ENCODE data around the gene CRYBG2. TPM values are rescaled to one million over a fixed set of nuclear protein-coding genes. Genes with fewer than 3 reads are reported as not detected.
"Not testable (repeated sequence)": the region's sequence is repeated elsewhere in the genome, so short reads cannot be mapped to it uniquely, and the experiment has no call there.

CRYBG2 gene
- total RNA-seq, 1 donor from 2014 or later = 19.5 TPM

DNA sequence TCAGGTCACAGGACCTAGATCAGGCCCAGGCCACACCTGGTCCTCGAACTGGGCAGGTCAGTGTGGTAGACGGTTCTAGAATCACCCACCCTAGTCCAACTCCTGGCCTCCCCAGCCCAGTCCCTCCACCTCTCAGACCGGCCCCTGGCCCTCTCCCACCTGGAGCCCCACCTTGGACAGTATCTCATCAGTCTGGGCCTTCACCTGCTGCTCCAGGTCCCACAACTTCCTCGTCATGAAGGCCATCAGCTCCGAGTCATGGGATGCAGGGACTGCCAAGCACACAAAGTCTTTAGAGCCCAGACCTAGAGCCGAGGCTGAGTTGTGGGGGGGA, 56.2 kb downstream of the CRYBG2 start:
- H3K27me3 ChIP-seq (ENCODE audit: control insufficient read depth, insufficient read depth, low read length) = no peaks in the 10 kb centered on the region
- H3K36me3 ChIP-seq (ENCODE audit: control insufficient read depth, insufficient read depth, low read length) = no peaks in the 10 kb centered on the region
- H3K4me3 ChIP-seq (ENCODE audit: low read depth, low read length) = no peak overlapping the region
- TF ChIP-seq, protein P1, sequence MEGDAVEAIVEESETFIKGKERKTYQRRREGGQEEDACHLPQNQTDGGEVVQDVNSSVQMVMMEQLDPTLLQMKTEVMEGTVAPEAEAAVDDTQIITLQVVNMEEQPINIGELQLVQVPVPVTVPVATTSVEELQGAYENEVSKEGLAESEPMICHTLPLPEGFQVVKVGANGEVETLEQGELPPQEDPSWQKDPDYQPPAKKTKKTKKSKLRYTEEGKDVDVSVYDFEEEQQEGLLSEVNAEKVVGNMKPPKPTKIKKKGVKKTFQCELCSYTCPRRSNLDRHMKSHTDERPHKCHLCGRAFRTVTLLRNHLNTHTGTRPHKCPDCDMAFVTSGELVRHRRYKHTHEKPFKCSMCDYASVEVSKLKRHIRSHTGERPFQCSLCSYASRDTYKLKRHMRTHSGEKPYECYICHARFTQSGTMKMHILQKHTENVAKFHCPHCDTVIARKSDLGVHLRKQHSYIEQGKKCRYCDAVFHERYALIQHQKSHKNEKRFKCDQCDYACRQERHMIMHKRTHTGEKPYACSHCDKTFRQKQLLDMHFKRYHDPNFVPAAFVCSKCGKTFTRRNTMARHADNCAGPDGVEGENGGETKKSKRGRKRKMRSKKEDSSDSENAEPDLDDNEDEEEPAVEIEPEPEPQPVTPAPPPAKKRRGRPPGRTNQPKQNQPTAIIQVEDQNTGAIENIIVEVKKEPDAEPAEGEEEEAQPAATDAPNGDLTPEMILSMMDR (IDR thresholded peaks at IDR 0.05; ENCODE audit: insufficient read depth, low read length, severe bottlenecking) = no peak
- no peak for FAIRE-seq
- DNase-seq (ENCODE audit: low read depth) = no peak

DNA sequence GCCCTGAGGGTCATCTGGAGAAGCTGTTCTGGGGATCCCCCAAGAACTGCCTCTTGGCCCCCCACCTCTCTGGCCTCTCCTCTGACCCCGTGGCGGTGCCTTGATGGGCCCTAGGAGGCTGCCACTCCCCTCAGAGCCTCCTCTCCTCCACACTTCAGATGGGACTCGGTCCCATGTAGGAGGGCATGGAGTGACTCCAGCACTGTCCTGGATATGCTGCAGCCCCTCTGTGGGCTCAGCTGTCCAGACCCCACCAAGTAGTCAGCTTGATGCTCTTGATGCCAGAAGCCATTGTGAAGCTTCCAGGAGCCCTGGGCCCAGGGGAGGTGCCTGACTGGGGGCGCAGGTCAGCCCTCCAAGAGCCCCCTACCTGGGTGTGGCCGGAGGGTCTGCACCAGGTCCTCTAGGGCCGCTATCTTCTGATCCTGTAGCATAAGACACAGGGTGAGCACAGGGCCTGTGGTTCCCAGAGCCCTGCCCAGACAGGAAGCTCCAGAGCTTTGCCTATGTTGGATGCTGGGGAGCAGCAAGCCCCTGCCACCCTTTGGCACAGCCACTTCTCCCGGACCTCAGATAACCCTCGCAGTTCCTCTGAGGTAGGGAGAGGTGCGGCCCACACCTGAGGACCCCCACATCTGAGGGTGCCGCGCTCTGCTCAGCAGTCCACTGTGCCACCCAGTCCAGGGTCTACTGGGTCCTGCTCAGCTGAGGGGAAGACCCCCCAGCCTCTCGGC, 56.7 kb downstream of the CRYBG2 start:
- DNase-seq (ENCODE audit: low read depth) (no peak), FAIRE-seq (no peak)
- no peaks in the 10 kb centered on the region for H3K36me3 ChIP-seq (ENCODE audit: control insufficient read depth, insufficient read depth, low read length)
- TF ChIP-seq, protein P1 (IDR thresholded peaks at IDR 0.05; ENCODE audit: insufficient read depth, low read length, severe bottlenecking) = no peak
- no peak overlapping the region for H3K4me3 ChIP-seq (ENCODE audit: low read depth, low read length)
- no peaks in the 10 kb centered on the region for H3K27me3 ChIP-seq (ENCODE audit: control insufficient read depth, insufficient read depth, low read length)

DNA sequence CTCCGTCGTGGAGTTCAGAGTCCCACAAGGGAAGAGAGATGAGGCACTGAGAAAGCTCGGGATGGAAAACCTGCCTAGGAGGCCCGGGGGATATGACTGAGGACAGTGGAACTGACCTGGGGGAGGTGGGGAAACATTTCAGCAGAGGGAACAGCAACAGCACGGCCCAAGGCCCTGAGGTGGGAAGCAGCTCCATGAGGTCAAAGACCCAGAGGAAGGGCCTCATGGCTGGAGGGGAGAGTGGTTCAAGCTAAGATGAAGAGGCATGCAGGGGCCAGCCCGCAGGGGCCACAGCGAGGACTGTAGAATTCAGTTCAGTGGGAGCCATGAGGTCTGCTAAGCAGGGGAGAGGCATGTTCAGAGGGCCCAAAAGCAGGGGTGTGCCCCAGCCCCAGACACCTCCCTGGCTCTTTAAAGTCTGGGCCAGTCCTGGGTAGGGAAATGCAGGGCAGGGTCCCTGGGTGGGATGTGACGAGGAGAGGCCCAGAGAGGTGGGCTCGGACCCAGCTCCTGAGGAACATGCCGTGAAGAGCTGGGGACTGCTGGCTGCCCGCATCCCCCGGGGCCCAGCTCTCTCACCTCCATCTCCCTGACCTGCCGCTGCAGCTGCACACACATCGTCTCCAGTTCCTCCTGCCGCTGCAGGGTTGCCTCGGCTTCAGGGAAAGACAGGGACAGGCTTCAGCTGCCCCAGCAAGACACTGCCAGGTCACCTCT, 57.4 kb downstream of the CRYBG2 start:
- Histone ChIP-seq H3K36me3 (ENCODE audit: control insufficient read depth, insufficient read depth, low read length) (no peaks in the 10 kb centered on the region), H3K4me3 (ENCODE audit: low read depth, low read length) (no peak overlapping the region), H3K27me3 (ENCODE audit: control insufficient read depth, insufficient read depth, low read length) (no peaks in the 10 kb centered on the region)
- no peak for FAIRE-seq
- no peak for DNase-seq (ENCODE audit: low read depth)
- TF ChIP-seq, protein P1 (IDR thresholded peaks at IDR 0.05; ENCODE audit: insufficient read depth, low read length, severe bottlenecking) = no peak

DNA sequence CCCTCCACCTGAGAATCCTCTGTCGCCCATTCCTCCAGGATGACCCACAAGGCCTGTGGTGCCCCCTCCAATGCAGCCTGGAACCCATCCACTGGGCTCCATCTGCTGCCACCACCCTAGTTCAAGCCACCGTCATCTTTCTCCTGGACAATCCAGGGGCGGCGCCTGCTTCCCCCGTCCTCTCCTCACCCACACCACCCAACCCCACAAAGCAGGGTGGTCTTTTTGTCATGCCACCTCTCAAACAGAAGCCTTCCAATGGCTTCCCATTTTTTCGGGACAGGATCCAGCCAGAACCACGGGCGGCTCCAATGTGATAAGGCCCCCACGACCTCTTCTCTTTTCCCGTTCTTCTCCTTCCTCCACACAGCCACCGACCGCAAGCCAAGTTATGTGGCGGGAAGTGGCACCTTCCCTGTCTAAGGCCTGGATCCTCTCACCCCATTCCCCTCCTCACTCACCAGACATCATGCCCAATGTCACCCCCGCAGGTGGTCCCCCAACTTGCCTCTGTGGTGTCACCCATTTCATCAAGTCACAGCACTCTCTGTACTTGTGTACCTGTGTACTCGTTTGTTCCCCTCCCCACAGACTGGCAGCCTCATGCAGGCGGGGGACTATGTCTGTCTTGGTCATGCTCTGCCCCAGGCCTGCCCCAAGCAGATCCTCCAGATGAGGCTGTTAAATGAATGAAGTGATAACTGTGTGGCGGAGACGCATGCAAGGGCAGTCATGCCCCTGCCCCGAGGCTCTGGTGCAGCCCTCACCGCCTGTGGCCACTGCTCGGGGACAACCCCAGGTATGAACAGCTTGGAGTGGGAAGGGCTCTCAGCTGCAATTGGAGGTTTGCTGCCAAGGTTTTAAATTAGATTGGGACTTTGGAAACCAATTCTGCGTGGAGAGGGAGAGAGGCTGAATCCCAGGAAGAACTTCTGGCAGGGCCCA, 58.5 kb downstream of the CRYBG2 start:
- TF ChIP-seq, protein P1 (IDR thresholded peaks at IDR 0.05; ENCODE audit: insufficient read depth, low read length, severe bottlenecking) = no peak
- H3K4me3 ChIP-seq (ENCODE audit: low read depth, low read length) = no peak overlapping the region
- DNase-seq (ENCODE audit: low read depth) (no peak), FAIRE-seq (no peak)
- H3K36me3 ChIP-seq (ENCODE audit: control insufficient read depth, insufficient read depth, low read length) = no peaks in the 10 kb centered on the region
- H3K27me3 ChIP-seq (ENCODE audit: control insufficient read depth, insufficient read depth, low read length) = no peaks in the 10 kb centered on the region

DNA sequence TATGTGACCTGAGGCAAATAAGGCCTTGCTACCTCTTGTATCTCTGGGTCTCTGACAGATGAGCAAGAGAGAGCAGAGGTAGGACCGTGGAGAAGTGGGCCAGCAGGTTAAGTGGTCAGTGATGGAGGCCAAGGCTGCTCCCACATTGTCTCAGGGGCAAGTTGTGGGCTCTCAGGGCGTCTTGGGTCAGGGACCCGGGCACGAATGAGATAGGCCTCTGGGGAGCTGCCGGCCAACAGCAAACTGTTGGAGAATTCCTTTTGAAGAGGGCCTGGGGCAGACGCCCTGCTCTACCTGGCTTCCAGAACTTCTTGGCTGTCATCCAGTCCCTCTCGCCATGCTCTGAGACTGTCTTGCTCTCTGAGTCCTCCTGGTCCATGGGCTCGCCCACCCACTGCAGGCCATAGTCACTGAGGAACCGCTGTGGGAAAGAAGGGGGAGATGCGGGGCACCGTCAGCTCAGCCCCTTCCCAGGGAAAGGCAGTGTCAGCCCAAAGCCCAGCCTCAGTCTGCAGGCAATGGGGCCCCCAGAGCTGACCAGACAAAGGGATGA, 59.9 kb downstream of the CRYBG2 start:
- Histone ChIP-seq H3K36me3 (ENCODE audit: control insufficient read depth, insufficient read depth, low read length) (no peaks in the 10 kb centered on the region), H3K4me3 (ENCODE audit: low read depth, low read length) (no peak overlapping the region), H3K27me3 (ENCODE audit: control insufficient read depth, insufficient read depth, low read length) (no peaks in the 10 kb centered on the region)
- no peak for FAIRE-seq
- DNase-seq (ENCODE audit: low read depth) = no peak
- TF ChIP-seq, protein P1 (IDR thresholded peaks at IDR 0.05; ENCODE audit: insufficient read depth, low read length, severe bottlenecking) = no peak

DNA sequence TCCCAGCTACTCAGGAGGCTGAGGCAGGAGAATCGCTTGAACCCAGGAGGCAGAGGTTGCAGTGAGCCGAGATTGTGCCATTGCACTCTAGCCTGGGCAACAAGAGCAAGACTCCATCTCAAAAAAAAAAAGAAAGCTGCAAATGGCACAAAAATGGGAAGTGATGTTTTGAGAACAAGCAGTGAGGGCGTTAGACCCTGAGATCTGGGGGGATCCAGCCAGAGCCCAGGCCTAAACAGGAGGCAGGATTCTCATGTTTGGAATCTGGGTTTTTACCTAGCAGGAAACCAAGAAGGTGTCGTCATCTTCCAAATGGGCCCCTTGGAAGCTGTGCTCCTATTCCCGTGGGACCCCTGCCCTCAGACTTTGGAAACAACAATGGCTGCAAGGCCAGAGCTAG, 61.2 kb downstream of the CRYBG2 start:
- not testable (repeated sequence) for H3K4me3 ChIP-seq (ENCODE audit: low read depth, low read length); FAIRE-seq; H3K27me3 ChIP-seq (ENCODE audit: control insufficient read depth, insufficient read depth, low read length); DNase-seq (ENCODE audit: low read depth); H3K36me3 ChIP-seq (ENCODE audit: control insufficient read depth, insufficient read depth, low read length)
